ENCODE measurements around the gene SLC38A9. TPM values are rescaled to one million over a fixed set of nuclear protein-coding genes. Genes with fewer than 3 reads are reported as not detected.

The SLC38A9 gene
- total and polyA plus RNA-seq, 2 experiments from 2014 or later, result 17.0 to 23.8 TPM

- peak; percentile 48 for DNase-seq
- no peak overlapping the region for H3K4me2 ChIP-seq (ENCODE audit: unreplicated experiment)
- H3F3A ChIP-seq (ENCODE audit: insufficient read depth), result peaks cover 7% of the 10 kb centered on the region; the same call in 1 of the 2 replicates
- TF ChIP-seq EZH2phosphoT487 (IDR thresholded peaks at IDR 0.05; ENCODE audit: insufficient read depth, low read depth) (no peak), EZH2 (IDR thresholded peaks at IDR 0.05; ENCODE audit: insufficient read depth, poor library complexity, severe bottlenecking) (no peak)
- in situ Hi-C loops (cut with MboI), result loop anchor here (25.0 kb wide), 2 partner anchors 282 to 507 kb away; no protein-coding TSS in a partner anchor
- 40 to 67% methylated on average over 2 to 3 of the region's 3 CpGs for WGBS, 2 experiments (ENCODE audit: low coverage in 1 of 2, low lambda C conversion rate in 2 of 2, missing lambda C conversion rate in 2 of 2)
- H3K27ac ChIP-seq, result no peak overlapping the region
- no peaks in the 10 kb centered on the region for H3K27me3 ChIP-seq (replicated peaks; ENCODE audit: insufficient read depth)
- no peaks in the 10 kb centered on the region for H4K20me1 ChIP-seq (ENCODE audit: insufficient read depth)
- H3K4me3 ChIP-seq, result no peak overlapping the region
- H3K9ac ChIP-seq, result no peak overlapping the region
- no peak overlapping the region for H2AFZ ChIP-seq
- H3K4me1 ChIP-seq (ENCODE audit: insufficient read depth), result peaks cover 4% of the 10 kb centered on the region; the same call in 1 of the 2 replicates
- H3K9me2 ChIP-seq (ENCODE audit: insufficient read depth), result no peaks in the 10 kb centered on the region
- H3K79me2 ChIP-seq (ENCODE audit: insufficient read depth), result peaks cover 10% of the 10 kb centered on the region; the same call in 1 of the 2 replicates
- no peaks in the 10 kb centered on the region for H3K9me3 ChIP-seq (ENCODE audit: low read depth)
- H3K36me3 ChIP-seq (ENCODE audit: low read depth), result peaks cover 5% of the 10 kb centered on the region; the same call in 1 of the 2 replicates
Observed at GRCh38 chr5:55694152-55694830, 17.8 kb downstream of the SLC38A9 start.

- Histone ChIP-seq H3F3A (ENCODE audit: insufficient read depth) (peaks cover 7% of the 10 kb centered on the region; the same call in 1 of the 2 replicates), H3K9me2 (ENCODE audit: insufficient read depth) (no peaks in the 10 kb centered on the region), H3K27me3 (replicated peaks; ENCODE audit: insufficient read depth) (no peaks in the 10 kb centered on the region), H3K4me1 (ENCODE audit: insufficient read depth) (peaks cover 4% of the 10 kb centered on the region; the same call in 1 of the 2 replicates), H3K36me3 (ENCODE audit: low read depth) (peaks cover 5% of the 10 kb centered on the region; the same call in 1 of the 2 replicates), H3K9me3 (ENCODE audit: low read depth) (no peaks in the 10 kb centered on the region), H4K20me1 (ENCODE audit: insufficient read depth) (no peaks in the 10 kb centered on the region), H3K4me2 (ENCODE audit: unreplicated experiment) (no peak overlapping the region), H3K9ac (no peak overlapping the region), H3K79me2 (ENCODE audit: insufficient read depth) (peaks cover 10% of the 10 kb centered on the region; the same call in 1 of the 2 replicates), H2AFZ (no peak overlapping the region), H3K4me3 (no peak overlapping the region), H3K27ac (no peak overlapping the region)
- no peak for TF ChIP-seq EZH2phosphoT487 (IDR thresholded peaks at IDR 0.05; ENCODE audit: insufficient read depth, low read depth)
- no peak for TF ChIP-seq EZH2 (IDR thresholded peaks at IDR 0.05; ENCODE audit: insufficient read depth, poor library complexity, severe bottlenecking)
- 52 to 54% methylated on average over 1 of the region's 1 CpG for WGBS, 2 experiments (ENCODE audit: low coverage in 1 of 2, low lambda C conversion rate in 2 of 2, missing lambda C conversion rate in 2 of 2)
- DNase-seq, result no peak
- in situ Hi-C loops (cut with MboI), result loop anchor here (25.0 kb wide), 2 partner anchors 280 to 505 kb away; no protein-coding TSS in a partner anchor
Observed at GRCh38 chr5:55692509-55692908, 19.6 kb downstream of the SLC38A9 start.

GRCh38 chr5:55692106-55692417 lies 20.1 kb downstream of the SLC38A9 start:
- no peaks in the 10 kb centered on the region for H3K27me3 ChIP-seq (replicated peaks; ENCODE audit: insufficient read depth)
- H3K27ac ChIP-seq, result no peak overlapping the region
- H3K79me2 ChIP-seq (ENCODE audit: insufficient read depth), result peaks cover 10% of the 10 kb centered on the region; the same call in 1 of the 2 replicates
- no peak for DNase-seq
- in situ Hi-C loops (cut with MboI), result loop anchor here (25.0 kb wide), 2 partner anchors 280 to 505 kb away; no protein-coding TSS in a partner anchor
- no peak for TF ChIP-seq EZH2 (IDR thresholded peaks at IDR 0.05; ENCODE audit: insufficient read depth, poor library complexity, severe bottlenecking)
- TF ChIP-seq EZH2phosphoT487 (IDR thresholded peaks at IDR 0.05; ENCODE audit: insufficient read depth, low read depth), result no peak
- no peaks in the 10 kb centered on the region for H4K20me1 ChIP-seq (ENCODE audit: insufficient read depth)
- peaks cover 4% of the 10 kb centered on the region; the same call in 1 of the 2 replicates for H3K4me1 ChIP-seq (ENCODE audit: insufficient read depth)
- no peak overlapping the region for H3K4me3 ChIP-seq
- peaks cover 7% of the 10 kb centered on the region; the same call in 1 of the 2 replicates for H3F3A ChIP-seq (ENCODE audit: insufficient read depth)
- H3K36me3 ChIP-seq (ENCODE audit: low read depth), result 0 out of 2 replicates have a peak, but pooled peaks cover under 1% of the 10 kb centered on the region
- H3K9ac ChIP-seq, result no peak overlapping the region
- 60 to 62% methylated on average over 2 of the region's 2 CpGs for WGBS, 2 experiments (ENCODE audit: low coverage in 1 of 2, low lambda C conversion rate in 2 of 2, missing lambda C conversion rate in 2 of 2)
- no peak overlapping the region for H2AFZ ChIP-seq
- no peaks in the 10 kb centered on the region for H3K9me3 ChIP-seq (ENCODE audit: low read depth)
- no peaks in the 10 kb centered on the region for H3K9me2 ChIP-seq (ENCODE audit: insufficient read depth)
- H3K4me2 ChIP-seq (ENCODE audit: unreplicated experiment), result no peak overlapping the region

- H2AFZ ChIP-seq, result no peak overlapping the region
- H3K9ac ChIP-seq, result no peak overlapping the region
- peaks cover 7% of the 10 kb centered on the region; the same call in 1 of the 2 replicates for H3F3A ChIP-seq (ENCODE audit: insufficient read depth)
- no peaks in the 10 kb centered on the region for H4K20me1 ChIP-seq (ENCODE audit: insufficient read depth)
- TF ChIP-seq EZH2phosphoT487 (IDR thresholded peaks at IDR 0.05; ENCODE audit: insufficient read depth, low read depth) (no peak), EZH2 (IDR thresholded peaks at IDR 0.05; ENCODE audit: insufficient read depth, poor library complexity, severe bottlenecking) (no peak)
- no peaks in the 10 kb centered on the region for H3K27me3 ChIP-seq (replicated peaks; ENCODE audit: insufficient read depth)
- in situ Hi-C loops (cut with MboI), result loop anchor here (25.0 kb wide), 2 partner anchors 279 to 504 kb away; no protein-coding TSS in a partner anchor
- no peak overlapping the region for H3K27ac ChIP-seq
- no peak overlapping the region for H3K4me3 ChIP-seq
- no peak overlapping the region for H3K4me2 ChIP-seq (ENCODE audit: unreplicated experiment)
- peaks cover 4% of the 10 kb centered on the region; the same call in 1 of the 2 replicates for H3K4me1 ChIP-seq (ENCODE audit: insufficient read depth)
- no peaks in the 10 kb centered on the region for H3K36me3 ChIP-seq (ENCODE audit: low read depth)
- no peaks in the 10 kb centered on the region for H3K9me2 ChIP-seq (ENCODE audit: insufficient read depth)
- H3K9me3 ChIP-seq (ENCODE audit: low read depth), result no peaks in the 10 kb centered on the region
- peak; percentile 69 for DNase-seq
- peaks cover 10% of the 10 kb centered on the region; the same call in 1 of the 2 replicates for H3K79me2 ChIP-seq (ENCODE audit: insufficient read depth)
- 55 to 57% methylated on average over 2 of the region's 2 CpGs for WGBS, 2 experiments (ENCODE audit: low coverage in 1 of 2, low lambda C conversion rate in 2 of 2, missing lambda C conversion rate in 2 of 2)
Observed at GRCh38 chr5:55691265-55692105, 20.6 kb downstream of the SLC38A9 start.

Data from GM23248 (cell line).